ENCODE data around the gene GRM1.

DNA sequence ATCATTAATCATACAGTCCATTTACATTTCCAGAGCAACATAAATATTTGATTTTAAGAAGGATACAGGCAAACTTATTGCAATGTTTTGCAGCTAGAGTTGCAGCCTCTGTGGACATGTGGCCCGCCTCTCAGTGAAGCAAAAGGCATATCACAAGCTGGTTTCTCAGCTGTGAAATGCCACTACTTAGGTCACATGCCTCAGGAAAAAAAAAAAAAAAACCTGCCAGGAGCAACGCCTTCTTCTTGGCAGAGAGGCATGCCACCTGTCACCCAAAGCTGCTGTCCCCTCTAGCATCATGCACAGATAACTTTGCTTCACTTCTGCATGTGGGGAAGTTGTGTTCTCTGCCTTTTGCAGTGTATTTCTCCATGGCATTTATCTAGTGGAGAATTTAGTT lies 18.5 kb downstream of the GRM1 start:
- no peak for TF ChIP-seq CTCF (IDR thresholded peaks at IDR 0.05)
- TF ChIP-seq POLR2A (IDR thresholded peaks at IDR 0.05) = no peak
